ENCODE results near the gene SCN1A. TPM values are rescaled to one million over a fixed set of nuclear protein-coding genes. Genes with fewer than 3 reads are reported as not detected.

The SCN1A gene
- total RNA-seq, 4 donors from 2014 or later, result under 0.01 TPM; not detected in 3

DNA sequence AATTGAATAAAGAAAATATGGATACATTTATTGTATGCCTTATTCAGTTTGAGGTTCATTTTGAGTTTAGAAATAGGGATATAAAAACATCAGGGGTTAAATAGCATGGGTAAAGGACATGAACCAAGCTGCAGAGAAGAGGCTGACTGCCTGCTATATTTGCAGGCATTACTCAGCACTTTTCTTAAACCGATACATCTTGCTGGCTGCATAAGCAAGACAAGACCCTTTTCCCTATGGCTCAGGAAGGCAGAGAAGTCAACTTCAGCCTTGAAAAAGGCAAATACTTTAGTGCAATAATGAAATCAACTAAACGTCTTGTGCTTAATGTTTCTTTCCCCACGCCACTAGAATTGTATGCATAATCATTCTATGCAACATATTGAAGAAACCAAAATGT is 36.4 kb downstream of the SCN1A start:
- WGBS, result 32% methylated on average over 3 of the region's 3 CpGs

DNA sequence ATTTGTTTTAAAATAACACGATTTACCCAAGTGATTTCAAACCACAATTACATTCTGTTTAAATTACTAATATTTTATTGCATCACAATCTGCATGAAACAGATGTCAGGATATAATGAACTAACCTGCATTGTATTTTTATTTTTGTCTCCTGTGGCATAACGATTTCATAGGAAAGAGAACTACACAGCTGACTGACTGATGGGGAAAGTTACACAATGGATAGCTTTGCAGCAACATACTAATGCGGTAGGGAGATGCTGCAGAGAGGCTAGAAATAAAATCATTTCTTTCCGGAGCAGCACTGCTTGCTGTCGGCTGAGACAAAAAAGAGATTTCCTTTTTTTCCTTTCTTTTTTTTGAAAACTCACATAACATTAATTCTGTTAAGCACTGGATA is 36.9 kb downstream of the SCN1A start:
- no peak overlapping the region for H3K4me3 ChIP-seq
- DNase-seq (ENCODE audit: extremely low spot score), result no peak
- no peaks in the 10 kb centered on the region for H3K27me3 ChIP-seq
- 31% methylated on average over 5 of the region's 5 CpGs for WGBS
- H3K27ac ChIP-seq (replicated peaks in 1 of 4), result no peak overlapping the region
- no peaks in the 10 kb centered on the region for H3K36me3 ChIP-seq
- intact Hi-C loops (cut with DNase I), result no loop called here
- no peaks in the 10 kb centered on the region for H3K9me3 ChIP-seq
- TF ChIP-seq EP300 (IDR thresholded peaks at IDR 0.05), result no peak
- TF ChIP-seq, protein P1, sequence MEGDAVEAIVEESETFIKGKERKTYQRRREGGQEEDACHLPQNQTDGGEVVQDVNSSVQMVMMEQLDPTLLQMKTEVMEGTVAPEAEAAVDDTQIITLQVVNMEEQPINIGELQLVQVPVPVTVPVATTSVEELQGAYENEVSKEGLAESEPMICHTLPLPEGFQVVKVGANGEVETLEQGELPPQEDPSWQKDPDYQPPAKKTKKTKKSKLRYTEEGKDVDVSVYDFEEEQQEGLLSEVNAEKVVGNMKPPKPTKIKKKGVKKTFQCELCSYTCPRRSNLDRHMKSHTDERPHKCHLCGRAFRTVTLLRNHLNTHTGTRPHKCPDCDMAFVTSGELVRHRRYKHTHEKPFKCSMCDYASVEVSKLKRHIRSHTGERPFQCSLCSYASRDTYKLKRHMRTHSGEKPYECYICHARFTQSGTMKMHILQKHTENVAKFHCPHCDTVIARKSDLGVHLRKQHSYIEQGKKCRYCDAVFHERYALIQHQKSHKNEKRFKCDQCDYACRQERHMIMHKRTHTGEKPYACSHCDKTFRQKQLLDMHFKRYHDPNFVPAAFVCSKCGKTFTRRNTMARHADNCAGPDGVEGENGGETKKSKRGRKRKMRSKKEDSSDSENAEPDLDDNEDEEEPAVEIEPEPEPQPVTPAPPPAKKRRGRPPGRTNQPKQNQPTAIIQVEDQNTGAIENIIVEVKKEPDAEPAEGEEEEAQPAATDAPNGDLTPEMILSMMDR (IDR thresholded peaks at IDR 0.05), result no peak
- TF ChIP-seq POLR2AphosphoS5 (IDR thresholded peaks at IDR 0.05), result no peak
- no peak for TF ChIP-seq POLR2A (IDR thresholded peaks at IDR 0.05; ENCODE audit: low read depth)
- peaks cover 0 to 5% (median 4%) of the 10 kb centered on the region in 4 donors for H3K4me1 ChIP-seq

More for the DNA sequence above, 36.4 kb downstream of the SCN1A start:
- Histone ChIP-seq H3K27ac (replicated peaks in 1 of 4) (no peak overlapping the region), H3K27me3 (no peaks in the 10 kb centered on the region), H3K36me3 (no peaks in the 10 kb centered on the region), H3K4me1 (peaks cover 0 to 5% (median 4%) of the 10 kb centered on the region in 4 donors), H3K4me3 (no peak overlapping the region), H3K9me3 (no peaks in the 10 kb centered on the region)
- TF ChIP-seq EP300 (IDR thresholded peaks at IDR 0.05) (no peak), POLR2A (IDR thresholded peaks at IDR 0.05; ENCODE audit: low read depth) (no peak), POLR2AphosphoS5 (IDR thresholded peaks at IDR 0.05) (no peak)
- TF ChIP-seq, protein P1 (IDR thresholded peaks at IDR 0.05), result no peak
- intact Hi-C loops (cut with DNase I), result no loop called here
- DNase-seq (ENCODE audit: extremely low spot score), result no peak

DNA sequence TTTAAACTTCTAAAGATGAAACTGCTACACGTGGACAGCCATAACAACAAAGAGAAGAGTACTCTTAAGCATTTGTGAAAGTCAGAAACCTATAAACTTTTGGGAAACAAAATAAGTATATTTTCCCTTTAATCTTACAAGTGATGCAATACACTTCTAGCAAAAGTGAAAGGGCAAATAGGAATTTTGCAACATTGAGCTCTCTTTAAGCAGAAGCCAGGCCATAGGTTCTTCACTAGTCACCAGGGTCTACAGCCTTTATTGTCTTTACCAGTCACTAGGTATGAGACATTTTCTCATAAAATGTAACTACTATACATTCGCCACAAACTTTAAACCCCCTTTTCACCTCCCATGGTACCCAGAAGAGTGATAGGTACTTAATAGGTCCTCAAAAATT is 37.5 kb downstream of the SCN1A start:
- no peak overlapping the region for H3K4me3 ChIP-seq
- TF ChIP-seq POLR2A (IDR thresholded peaks at IDR 0.05; ENCODE audit: low read depth) (no peak), EP300 (IDR thresholded peaks at IDR 0.05) (no peak), POLR2AphosphoS5 (IDR thresholded peaks at IDR 0.05) (no peak)
- TF ChIP-seq, protein P1 (IDR thresholded peaks at IDR 0.05), result no peak
- H3K4me1 ChIP-seq, result peaks cover 0 to 5% (median 4%) of the 10 kb centered on the region in 4 donors
- intact Hi-C loops (cut with DNase I), result no loop called here
- no peak overlapping the region for H3K27ac ChIP-seq (replicated peaks in 1 of 4)
- DNase-seq (ENCODE audit: extremely low spot score), result no peak
- WGBS, result 95% methylated on average over 2 of the region's 2 CpGs
- no peaks in the 10 kb centered on the region for H3K9me3 ChIP-seq
- H3K36me3 ChIP-seq, result no peaks in the 10 kb centered on the region
- H3K27me3 ChIP-seq, result no peaks in the 10 kb centered on the region

DNA sequence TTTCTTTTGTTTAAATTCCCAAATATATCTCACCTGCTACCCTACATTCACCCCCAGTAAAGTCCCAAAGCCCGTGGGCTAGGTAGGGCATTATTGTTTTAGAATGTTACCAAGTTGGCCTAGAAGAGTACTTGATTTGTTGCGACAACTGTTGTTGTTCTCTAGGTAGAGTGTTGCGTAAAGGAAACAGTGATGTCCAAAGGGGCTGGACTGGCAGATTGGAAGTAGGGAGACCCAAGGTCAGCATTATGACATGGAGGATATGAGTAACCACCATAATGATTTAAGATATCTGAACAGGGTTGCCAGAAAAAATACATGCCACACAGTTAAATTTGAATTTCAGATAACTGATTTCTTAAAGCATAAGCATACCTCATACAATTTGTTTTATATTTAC is 39.2 kb downstream of the SCN1A start:
- Histone ChIP-seq H3K4me1 (peaks cover 0 to 5% (median 4%) of the 10 kb centered on the region in 4 donors), H3K36me3 (no peaks in the 10 kb centered on the region), H3K27me3 (no peaks in the 10 kb centered on the region), H3K27ac (replicated peaks in 1 of 4) (no peak overlapping the region), H3K4me3 (no peak overlapping the region), H3K9me3 (no peaks in the 10 kb centered on the region)
- intact Hi-C loops (cut with DNase I), result no loop called here
- TF ChIP-seq EP300 (IDR thresholded peaks at IDR 0.05) (no peak), POLR2A (IDR thresholded peaks at IDR 0.05; ENCODE audit: low read depth) (no peak), POLR2AphosphoS5 (IDR thresholded peaks at IDR 0.05) (no peak)
- TF ChIP-seq, protein P1 (IDR thresholded peaks at IDR 0.05), result no peak
- 89% methylated on average over 3 of the region's 3 CpGs for WGBS
- DNase-seq (ENCODE audit: extremely low spot score), result no peak

DNA sequence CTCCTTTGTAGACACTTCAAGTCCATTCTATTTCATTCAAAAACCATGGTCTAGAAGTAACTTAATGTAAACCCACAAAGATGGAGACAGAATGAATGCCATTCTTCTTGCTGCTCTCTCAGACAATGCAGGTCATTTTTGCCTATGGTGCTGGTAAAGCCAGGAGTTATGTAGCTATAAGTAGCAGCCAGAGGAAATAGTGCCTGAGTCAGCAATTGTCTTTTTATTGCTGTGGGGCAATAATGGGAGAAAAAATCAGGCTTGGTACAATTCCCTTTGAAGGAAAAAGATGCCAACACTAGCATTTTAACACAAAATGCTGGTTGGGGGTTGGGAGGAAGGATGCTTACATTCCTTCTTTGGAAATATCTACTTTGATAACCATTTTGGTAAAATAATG is 43.5 kb downstream of the SCN1A start:
- no peak overlapping the region for H3K27ac ChIP-seq (replicated peaks in 1 of 4)
- intact Hi-C loops (cut with DNase I), result no loop called here
- H3K4me1 ChIP-seq, result no peaks in the 10 kb centered on the region
- no peaks in the 10 kb centered on the region for H3K27me3 ChIP-seq
- no peak for DNase-seq (ENCODE audit: extremely low spot score)
- TF ChIP-seq EP300 (IDR thresholded peaks at IDR 0.05) (no peak), POLR2AphosphoS5 (IDR thresholded peaks at IDR 0.05) (no peak)
- H3K36me3 ChIP-seq, result no peaks in the 10 kb centered on the region
- H3K9me3 ChIP-seq, result no peaks in the 10 kb centered on the region
- no peak overlapping the region for H3K4me3 ChIP-seq

Data from esophagus muscularis mucosa (tissue), 4 donors.